Calu3 (cell line): ENCODE data around the gene SPTB. TPM values are rescaled to one million over a fixed set of nuclear protein-coding genes. Genes with fewer than 3 reads are reported as not detected.

Source experiments
- BruUV-seq: library from RNA; stranded (reverse); fragments of 400-500 nt; replicated peaks from 2 replicates; lab custom pipeline; 2021; lab: Mats Ljungman, UMichigan
- CTCF ChIA-PET: fragments of 300-600 bp; sonication (Branson Sonifier 250); formaldehyde crosslinking; loops from one replicate; lab custom pipeline; 2022; ENCODE audit warnings: antibody characterized with exemption; lab: Charles Lee
- DNase-seq: peaks from one replicate; pipeline ENCODE4 v3.0.0; 2022
- H3K27ac Mint-ChIP-seq: one replicate; pipeline ENCODE4 v1.8.0; 2022; ENCODE audit warnings: mixed read lengths; ENCODE audit not compliant: unreplicated experiment
- H3K27me3 Mint-ChIP-seq: one replicate; pipeline ENCODE4 v1.8.0; 2022; ENCODE audit warnings: mixed read lengths; ENCODE audit not compliant: unreplicated experiment
- H3K36me3 Mint-ChIP-seq: one replicate; pipeline ENCODE4 v1.8.0; 2022; ENCODE audit warnings: mild to moderate bottlenecking, moderate library complexity, mixed read lengths; ENCODE audit not compliant: insufficient read depth, unreplicated experiment
- H3K4me1 Mint-ChIP-seq: one replicate; pipeline ENCODE4 v1.8.0; 2022; ENCODE audit warnings: mild to moderate bottlenecking, low read depth, mixed read lengths; ENCODE audit not compliant: unreplicated experiment
- H3K4me3 Mint-ChIP-seq: one replicate; pipeline ENCODE4 v1.8.0; 2022; ENCODE audit warnings: mild to moderate bottlenecking, low read depth, moderate library complexity, mixed read lengths; ENCODE audit not compliant: unreplicated experiment
- H3K9me3 Mint-ChIP-seq: one replicate; pipeline ENCODE4 v1.8.0; 2022; ENCODE audit warnings: low read depth, mixed read lengths; ENCODE audit not compliant: unreplicated experiment
- CTCF ChIP-seq: fragments of 200-600 bp; IDR thresholded peaks from one replicate; pipeline ENCODE4 v1.8.0; 2022; ENCODE audit warnings: antibody characterized with exemption; ENCODE audit not compliant: unreplicated experiment
- intact Hi-C: fragments of 100-400 bp; cut with micrococcal nuclease; formaldehyde crosslinking; loops from one replicate; pipeline ENCODE4 v1.10.0; 2022; ENCODE audit not compliant: unreplicated experiment
- total RNA-seq: library from RNA; stranded (reverse); gene quantifications from 2 replicates; pipeline ENCODE4 v1.2.3, GENCODE V29; 2022

Gene SPTB
- total RNA-seq, 1 experiment from 2014 or later = not detected

- peaks cover 5% of the 10 kb centered on the region for H3K36me3 Mint-ChIP-seq
- peaks cover 27% of the 10 kb centered on the region for H3K27me3 Mint-ChIP-seq
- BruUV-seq = no TSS peak
- peaks cover 36% of the 10 kb centered on the region for H3K4me1 Mint-ChIP-seq
- DNase-seq = peak; percentile 23
- no peak overlapping the region for H3K27ac Mint-ChIP-seq
- intact Hi-C loops = loop anchor here (5.0 kb wide), 4 partner anchors 37 to 222 kb away; partner anchors contain the start of gene HSPA2
- H3K9me3 Mint-ChIP-seq = no peaks in the 10 kb centered on the region
- TF ChIP-seq CTCF = no peak
- CTCF ChIA-PET = interaction anchor here (0.6 to 1.1 kb wide), 10 partner anchors 56 to 256 kb away, joined by 3 to 6 read pairs (median 4); partner anchors contain the start of gene PLEKHG3
- H3K4me3 Mint-ChIP-seq = peak overlapping the region; percentile 32
These were observed 115.7 kb downstream of the SPTB start for GRCh38 chr14:64763801-64764621.

- no peak for DNase-seq
- no peak overlapping the region for H3K4me3 Mint-ChIP-seq
- H3K27ac Mint-ChIP-seq = no peak overlapping the region
- peaks cover 24% of the 10 kb centered on the region for H3K27me3 Mint-ChIP-seq
- no TSS peak for BruUV-seq
- CTCF ChIA-PET = interaction anchor here (1.2 to 1.4 kb wide), 3 partner anchors 43 to 128 kb away, joined by 4 to 6 read pairs (median 5); no protein-coding TSS in a partner anchor
- peaks cover 43% of the 10 kb centered on the region for H3K4me1 Mint-ChIP-seq
- TF ChIP-seq CTCF = no peak
- intact Hi-C loops = loop anchor here (5.0 kb wide), 4 partner anchors 36 to 221 kb away; partner anchors contain the start of gene HSPA2
- no peaks in the 10 kb centered on the region for H3K9me3 Mint-ChIP-seq
- peaks cover 12% of the 10 kb centered on the region for H3K36me3 Mint-ChIP-seq
These were observed 116.5 kb downstream of the SPTB start for GRCh38 chr14:64763085-64763782.

GRCh38 chr14:64762044-64763034 is 117.4 kb downstream of the SPTB start:
- CTCF ChIA-PET = interaction anchor here (0.6 to 1.9 kb wide), 8 partner anchors 36 to 129 kb away, joined by 3 to 6 read pairs (median 4); no protein-coding TSS in a partner anchor
- Mint-ChIP-seq H3K9me3 (no peaks in the 10 kb centered on the region), H3K27me3 (peaks cover 24% of the 10 kb centered on the region), H3K27ac (peak overlapping the region; percentile 24), H3K4me3 (peak overlapping the region; percentile 7), H3K4me1 (peaks cover 52% of the 10 kb centered on the region), H3K36me3 (peaks cover 15% of the 10 kb centered on the region)
- peak; percentile 75 for DNase-seq
- intact Hi-C loops = loop anchor here (1.0 to 5.0 kb wide), 5 partner anchors 35 to 220 kb away; partner anchors contain the start of gene HSPA2
- no TSS peak for BruUV-seq
- TF ChIP-seq CTCF = no peak
